ENCODE measurements around the gene MPHOSPH10. TPM values are rescaled to one million over a fixed set of nuclear protein-coding genes. Genes with fewer than 3 reads are reported as not detected.

Gene MPHOSPH10
- total and polyA plus RNA-seq, 8 donors: 16.2 to 30.6 (median 23.0) TPM

DNA sequence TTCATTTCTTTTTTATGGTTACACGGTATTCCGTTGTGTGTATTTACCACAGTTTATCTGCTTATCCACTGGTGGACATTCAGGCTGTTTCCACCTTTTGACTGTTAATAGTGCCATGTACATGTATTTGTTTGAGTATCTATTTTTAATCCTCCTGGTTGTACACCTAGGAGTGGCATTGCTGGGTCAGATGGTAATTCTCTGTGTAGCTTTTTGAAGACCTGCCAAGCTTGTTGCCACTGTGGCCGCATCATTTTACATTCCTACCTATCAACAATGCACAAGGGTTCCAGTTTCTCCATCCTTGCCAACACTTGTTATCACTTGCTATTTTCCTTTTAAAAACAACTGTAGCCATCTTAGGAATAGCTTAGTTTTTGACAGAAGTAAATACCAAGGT is 13.3 kb downstream of the MPHOSPH10 start:
- no peak overlapping the region for H3K4me3 ChIP-seq
- H3K36me3 ChIP-seq: peaks cover 74 to 100% (median 100%) of the 10 kb centered on the region in 4 donors
- no peak for DNase-seq
- intact Hi-C loops (cut with DNase I; ENCODE audit: low total_unique reads): no loop called here
- no peaks in the 10 kb centered on the region for H3K27me3 ChIP-seq
- TF ChIP-seq CTCF (IDR thresholded peaks at IDR 0.05) (no peak), POLR2A (IDR thresholded peaks at IDR 0.05) (no peak), EP300 (IDR thresholded peaks at IDR 0.05) (no peak)
- no peaks in the 10 kb centered on the region for H3K4me1 ChIP-seq
- H3K27ac ChIP-seq: no peak overlapping the region
- no peaks in the 10 kb centered on the region for H3K9me3 ChIP-seq
- 83 to 91% (median 88%) methylated on average over 3 of the region's 3 CpGs for WGBS, 5 donors

- Histone ChIP-seq H3K27ac (no peak overlapping the region), H3K36me3 (peaks cover 57 to 76% (median 75%) of the 10 kb centered on the region in 4 donors), H3K4me1 (no peaks in the 10 kb centered on the region), H3K27me3 (no peaks in the 10 kb centered on the region), H3K4me3 (no peak overlapping the region), H3K9me3 (no peaks in the 10 kb centered on the region)
- TF ChIP-seq POLR2A (IDR thresholded peaks at IDR 0.05): no peak
- TF ChIP-seq POLR2AphosphoS5 (IDR thresholded peaks at IDR 0.05): no peak
- no peak for TF ChIP-seq CTCF (IDR thresholded peaks at IDR 0.05)
- TF ChIP-seq EP300 (IDR thresholded peaks at IDR 0.05): no peak
- no peak for DNase-seq
- WGBS, 5 donors: 69 to 93% (median 86%) methylated on average over 2 of the region's 2 CpGs
- intact Hi-C loops (cut with DNase I; ENCODE audit: low total_unique reads): no loop called here
Observed at GRCh38 chr2:71148506-71149063, 18.2 kb downstream of the MPHOSPH10 start.

DNA sequence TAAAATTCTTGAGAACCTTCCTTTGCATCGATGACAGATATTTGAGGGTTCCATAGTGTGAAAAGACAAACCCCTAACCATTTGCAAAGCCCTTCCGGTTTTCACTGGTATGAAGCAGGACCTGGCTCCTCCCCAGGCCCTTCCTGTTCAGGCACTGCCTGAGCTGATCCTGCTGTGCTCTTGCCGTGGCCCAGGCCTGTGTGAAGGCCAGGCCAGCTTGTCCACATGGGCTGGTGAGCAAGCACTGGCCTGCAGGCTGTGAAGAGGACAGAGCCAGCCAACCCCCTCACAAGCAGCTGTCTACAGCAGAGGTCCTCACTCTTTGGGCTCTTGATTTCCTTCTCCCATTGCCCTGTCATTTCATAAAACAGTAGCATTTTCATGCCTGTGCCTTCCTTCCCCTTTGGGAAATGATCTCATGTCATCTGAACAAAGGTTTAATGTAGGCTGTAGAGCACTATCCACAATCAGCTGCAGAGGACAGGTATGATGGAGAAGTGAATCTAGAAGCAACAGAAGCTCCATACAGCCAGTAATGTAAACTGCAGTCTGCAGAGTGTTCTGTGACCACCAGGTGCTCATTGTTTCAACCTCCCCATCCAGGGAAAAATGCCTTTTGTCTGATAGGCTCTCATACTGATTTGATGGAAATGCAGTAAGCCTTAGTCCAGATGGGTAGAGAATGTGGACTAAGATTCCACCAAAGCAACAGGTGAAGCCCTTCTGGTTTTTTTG is 19.8 kb downstream of the MPHOSPH10 start:
- Histone ChIP-seq H3K9me3 (no peaks in the 10 kb centered on the region), H3K36me3 (peaks cover 41 to 60% (median 59%) of the 10 kb centered on the region in 4 donors), H3K4me3 (no peak overlapping the region), H3K27me3 (no peaks in the 10 kb centered on the region), H3K27ac (no peak overlapping the region), H3K4me1 (no peaks in the 10 kb centered on the region)
- WGBS, 5 donors: 46 to 70% (median 61%) methylated on average over 3 of the region's 3 CpGs
- intact Hi-C loops (cut with DNase I; ENCODE audit: low total_unique reads): no loop called here
- no peak for DNase-seq
- TF ChIP-seq CTCF (IDR thresholded peaks at IDR 0.05) (no peak), POLR2AphosphoS5 (IDR thresholded peaks at IDR 0.05) (no peak), EP300 (IDR thresholded peaks at IDR 0.05) (no peak), POLR2A (IDR thresholded peaks at IDR 0.05) (no peak)

DNA sequence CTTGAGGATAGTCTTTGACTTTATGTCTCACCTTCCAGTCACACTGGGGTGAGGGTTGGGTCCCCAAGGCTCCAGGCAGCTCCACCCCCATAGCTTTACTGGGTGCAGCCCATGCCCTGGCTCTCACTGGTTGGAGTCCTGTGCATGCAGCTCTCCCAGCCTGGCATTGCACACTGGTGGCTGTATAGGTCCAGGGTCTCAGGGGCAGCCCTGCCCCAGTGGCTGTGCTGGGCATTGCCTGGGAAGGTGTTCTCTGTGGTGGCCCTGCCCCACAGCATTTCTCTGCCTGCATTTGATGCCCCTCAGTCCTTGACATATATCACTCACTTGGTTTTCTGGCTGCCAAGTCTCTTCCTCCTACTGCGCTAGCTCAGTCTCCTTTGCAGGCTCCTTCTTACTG is 21.2 kb downstream of the MPHOSPH10 start:
- Histone ChIP-seq H3K4me1 (peaks cover 0 to 2% (median 0%) of the 10 kb centered on the region in 4 donors), H3K9me3 (no peaks in the 10 kb centered on the region), H3K27me3 (peaks cover 0 to 3% (median 0%) of the 10 kb centered on the region in 3 donors), H3K4me3 (no peak overlapping the region), H3K36me3 (peaks cover 34 to 46% (median 45%) of the 10 kb centered on the region in 4 donors), H3K27ac (no peak overlapping the region)
- TF ChIP-seq CTCF (IDR thresholded peaks at IDR 0.05): no peak
- TF ChIP-seq POLR2A (IDR thresholded peaks at IDR 0.05): no peak
- no peak for TF ChIP-seq POLR2AphosphoS5 (IDR thresholded peaks at IDR 0.05)
- TF ChIP-seq EP300 (IDR thresholded peaks at IDR 0.05): no peak
- no peak for DNase-seq
- intact Hi-C loops (cut with DNase I; ENCODE audit: low total_unique reads): no loop called here
- WGBS, 5 donors: 65 to 100% (median 96%) methylated on average over 1 of the region's 1 CpG
